Upper lobe of right lung (tissue), 1 donor: ENCODE data around the gene PMFBP1. TPM values are rescaled to one million over a fixed set of nuclear protein-coding genes. Genes with fewer than 3 reads are reported as not detected.

Experiments
- ATAC-seq: fragments of 200-7000 bp; cut with Tn5 transposase; one replicate; pipeline ENCODE4 v1.9.1; 2020; ENCODE audit warnings: mild to moderate bottlenecking, moderate library complexity
- DNase-seq: peaks from one replicate; pipeline ENCODE4 v3.0.0-alpha.2; 2020
- H3K27ac ChIP-seq: fragments of 200-600 bp; one replicate; pipeline ENCODE4 v1.8.0; 2022
- H3K27me3 ChIP-seq: fragments of 200-600 bp; one replicate; pipeline ENCODE4 v1.8.0; 2022; ENCODE audit warnings: mild to moderate bottlenecking
- H3K36me3 ChIP-seq: fragments of 200-600 bp; one replicate; pipeline ENCODE4 v1.8.0; 2022
- H3K4me1 ChIP-seq: fragments of 200-600 bp; one replicate; pipeline ENCODE4 v1.8.0; 2022
- H3K4me3 ChIP-seq: fragments of 200-600 bp; one replicate; pipeline ENCODE4 v1.8.0; 2022; ENCODE audit warnings: mild to moderate bottlenecking
- H3K9me3 ChIP-seq: fragments of 200-600 bp; one replicate; pipeline ENCODE4 v1.8.0; 2022
- CTCF ChIP-seq: fragments of 200-600 bp; IDR thresholded peaks from one replicate; pipeline ENCODE4 v1.8.0; 2022; ENCODE audit warnings: antibody characterized with exemption
- intact Hi-C: fragments of 100-400 bp; cut with DNase I; formaldehyde crosslinking; loops from one replicate; pipeline ENCODE4 v1.11.0; 2022
- total RNA-seq: library from RNA; stranded (reverse); fragmentation: NEBNext Ultra II Directional; extraction: Animal tissue kit (Norgen Biotek cat#: 25700); gene quantifications from one replicate; pipeline ENCODE4 v1.2.1, GENCODE V29; 2021
- donor health status: DM: no; HTN: yes; CAD: no; lungs with severe emphysema.

PMFBP1 gene
- total RNA-seq, 1 donor from 2014 or later: 0.23 TPM

- Histone ChIP-seq H3K36me3 (no peaks in the 10 kb centered on the region), H3K27me3 (no peaks in the 10 kb centered on the region), H3K4me1 (no peaks in the 10 kb centered on the region), H3K9me3 (no peaks in the 10 kb centered on the region), H3K27ac (no peak overlapping the region), H3K4me3 (no peak overlapping the region)
- intact Hi-C loops: no loop called here
- DNase-seq (peak; percentile 84), ATAC-seq (peak; percentile 93)
- peak; percentile 79 for TF ChIP-seq CTCF
Observed at GRCh38 chr16:72124761-72125634, 47.0 kb downstream of the PMFBP1 start.

GRCh38 chr16:72124148-72124547 is 47.8 kb downstream of the PMFBP1 start:
- ATAC-seq (no peak), DNase-seq (peak; percentile 12)
- Histone ChIP-seq H3K4me1 (no peaks in the 10 kb centered on the region), H3K27me3 (no peaks in the 10 kb centered on the region), H3K9me3 (no peaks in the 10 kb centered on the region), H3K4me3 (no peak overlapping the region), H3K27ac (no peak overlapping the region), H3K36me3 (no peaks in the 10 kb centered on the region)
- intact Hi-C loops: no loop called here
- TF ChIP-seq CTCF: no peak

- no peak overlapping the region for H3K27ac ChIP-seq
- no peaks in the 10 kb centered on the region for H3K36me3 ChIP-seq
- no peaks in the 10 kb centered on the region for H3K4me1 ChIP-seq
- H3K9me3 ChIP-seq: no peaks in the 10 kb centered on the region
- H3K4me3 ChIP-seq: no peak overlapping the region
- TF ChIP-seq CTCF: no peak
- DNase-seq (peak; percentile 42), ATAC-seq (no peak)
- no peaks in the 10 kb centered on the region for H3K27me3 ChIP-seq
- intact Hi-C loops: no loop called here
Observed at GRCh38 chr16:72123426-72123825, 48.5 kb downstream of the PMFBP1 start.

- no peak for ATAC-seq
- Histone ChIP-seq H3K4me1 (no peaks in the 10 kb centered on the region), H3K36me3 (no peaks in the 10 kb centered on the region), H3K27me3 (no peaks in the 10 kb centered on the region), H3K4me3 (no peak overlapping the region), H3K27ac (no peak overlapping the region), H3K9me3 (no peaks in the 10 kb centered on the region)
- peak; percentile 34 for DNase-seq
- intact Hi-C loops: no loop called here
- no peak for TF ChIP-seq CTCF
Observed at GRCh38 chr16:72122916-72123315, 49.0 kb downstream of the PMFBP1 start.

- H3K27me3 ChIP-seq: no peaks in the 10 kb centered on the region
- DNase-seq (no peak), ATAC-seq (no peak)
- intact Hi-C loops: no loop called here
- no peaks in the 10 kb centered on the region for H3K36me3 ChIP-seq
- no peaks in the 10 kb centered on the region for H3K9me3 ChIP-seq
- no peak for TF ChIP-seq CTCF
- H3K4me1 ChIP-seq: no peaks in the 10 kb centered on the region
- H3K27ac ChIP-seq: no peak overlapping the region
- no peak overlapping the region for H3K4me3 ChIP-seq
Observed at GRCh38 chr16:72122308-72122707, 49.6 kb downstream of the PMFBP1 start.
